AML-193 (cell line): ENCODE results near the gene SUSD5.
"Not testable (repeated sequence)": the region's sequence is repeated elsewhere in the genome, so short reads cannot be mapped to it uniquely, and the experiment has no call there.

Source experiments
- DNase-seq, 2 experiments: peaks; one replicate each; lab custom pipeline; 2025; lab: John Stamatoyannopoulos, UW

The SUSD5 gene

GRCh38 chr3:33152363-33153360, 65.9 kb downstream of the SUSD5 start:
- no peak for DNase-seq

GRCh38 chr3:33149342-33149741, 69.3 kb downstream of the SUSD5 start:
- DNase-seq, result peak; percentile 64 to 68

GRCh38 chr3:33146791-33147445, 71.7 kb downstream of the SUSD5 start:
- DNase-seq, result peak in 1 of 2 experiments; percentile 14

- no peak for DNase-seq
These were observed 72.6 kb downstream of the SUSD5 start for GRCh38 chr3:33145901-33146580.

- no peak for DNase-seq
These were observed 73.2 kb downstream of the SUSD5 start for GRCh38 chr3:33145221-33145900.

- no peak for DNase-seq
These were observed 74.2 kb downstream of the SUSD5 start for GRCh38 chr3:33144433-33144832.

GRCh38 chr3:33141006-33141405, 77.6 kb downstream of the SUSD5 start:
- no peak for DNase-seq

- no peak for DNase-seq
These were observed 78.6 kb downstream of the SUSD5 start for GRCh38 chr3:33139996-33140395.

GRCh38 chr3:33139006-33139623, 79.5 kb downstream of the SUSD5 start:
- not testable (repeated sequence) for DNase-seq

GRCh38 chr3:33137691-33138090, 80.9 kb downstream of the SUSD5 start:
- DNase-seq, result no peak

- DNase-seq, result no peak
These were observed 84.5 kb downstream of the SUSD5 start for GRCh38 chr3:33134026-33134625.

- DNase-seq, result no peak
These were observed 86.6 kb downstream of the SUSD5 start for GRCh38 chr3:33132019-33132360.

GRCh38 chr3:33131331-33132018, 87.1 kb downstream of the SUSD5 start:
- DNase-seq, result peak; percentile 77 to 80

- no peak for DNase-seq
These were observed 88.5 kb downstream of the SUSD5 start for GRCh38 chr3:33130144-33130543.

- DNase-seq, result no peak
These were observed 89.9 kb downstream of the SUSD5 start for GRCh38 chr3:33128706-33129105.

- no peak for DNase-seq
These were observed 92.8 kb downstream of the SUSD5 start for GRCh38 chr3:33125840-33126239.

- no peak for DNase-seq
These were observed 94.0 kb downstream of the SUSD5 start for GRCh38 chr3:33124638-33125037.

- no peak for DNase-seq
These were observed 95.6 kb downstream of the SUSD5 start for GRCh38 chr3:33122991-33123390.

- no peak for DNase-seq
These were observed 98.7 kb downstream of the SUSD5 start for GRCh38 chr3:33119891-33120290.

GRCh38 chr3:33117461-33117860, 101.1 kb downstream of the SUSD5 start:
- DNase-seq, result no peak
